Ramos (cell line): ENCODE measurements around the gene SLC4A2.

Experiments used
- in situ Hi-C: fragments of 300-500 bp; cut with MboI; formaldehyde crosslinking; loops from one replicate; pipeline ENCODE4 v1.14.3; 2022; ENCODE audit warnings: low sequenced_read_pairs; ENCODE audit not compliant: unreplicated experiment

The SLC4A2 gene

DNA sequence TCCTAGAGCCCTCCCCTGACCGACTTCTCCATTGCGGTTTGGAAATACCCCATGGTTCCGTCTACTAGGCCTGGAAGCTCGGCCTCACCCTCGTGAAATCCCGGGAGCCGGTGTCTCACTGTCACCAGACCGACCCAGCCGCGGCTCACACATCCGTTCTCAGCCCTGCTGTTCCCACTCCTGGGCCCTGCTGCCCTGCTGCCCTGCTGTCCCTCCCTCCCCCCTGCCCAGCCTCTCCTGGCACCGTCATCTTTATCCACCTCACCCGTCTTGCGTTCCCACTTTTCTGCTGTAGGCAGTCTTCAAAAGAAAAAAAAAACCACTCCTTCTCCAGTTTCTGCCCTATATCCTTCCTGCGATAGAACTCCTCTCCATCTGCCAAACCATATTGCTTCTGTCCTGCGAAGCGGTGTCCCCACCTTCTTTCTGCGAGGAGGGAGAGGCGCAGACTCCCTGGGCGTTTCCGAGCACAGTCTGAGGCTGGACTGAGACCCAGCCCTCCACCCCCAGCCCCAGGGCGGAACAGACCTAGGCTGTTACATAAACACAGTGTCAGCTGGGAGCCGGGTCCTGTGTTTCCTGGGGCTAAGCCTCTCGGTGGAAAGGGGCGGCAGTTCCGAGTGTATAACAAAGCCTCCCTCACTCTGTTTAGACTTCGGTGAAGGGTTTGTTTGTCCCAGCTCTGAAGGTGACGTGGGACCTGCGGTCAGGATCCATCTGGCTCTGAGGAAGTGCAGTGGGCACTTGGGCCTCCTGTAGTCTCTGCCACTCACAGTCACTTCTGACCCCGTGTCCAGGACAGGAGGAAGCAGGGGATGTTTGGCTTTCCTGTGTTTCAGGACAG lies 29.7 kb downstream of the SLC4A2 start:
- in situ Hi-C loops = no loop called here

- in situ Hi-C loops = no loop called here
Observed at GRCh38 chr7:151089893-151090730, 30.7 kb downstream of the SLC4A2 start.

GRCh38 chr7:151091003-151091402 lies 31.6 kb downstream of the SLC4A2 start:
- in situ Hi-C loops = no loop called here

DNA sequence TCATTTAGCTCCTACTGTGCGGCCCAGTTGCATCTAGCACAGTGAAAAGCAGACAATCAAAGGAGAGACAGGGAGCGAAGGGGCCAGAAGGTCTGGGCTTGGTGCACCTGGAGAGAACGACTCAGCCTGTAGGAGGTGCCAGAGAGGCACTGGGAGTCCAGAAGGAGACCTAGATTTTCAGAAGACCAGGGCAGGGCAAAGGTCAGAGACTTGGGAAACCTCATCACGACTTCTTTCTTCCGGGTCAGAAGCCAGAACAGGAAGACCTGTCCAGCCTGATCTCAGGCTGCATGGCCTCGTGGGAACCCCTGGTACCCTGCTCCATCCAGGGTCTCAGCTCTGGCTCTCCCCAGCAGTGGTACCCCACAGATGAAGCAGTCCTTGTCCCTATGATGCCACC lies 32.0 kb downstream of the SLC4A2 start:
- in situ Hi-C loops = no loop called here

DNA sequence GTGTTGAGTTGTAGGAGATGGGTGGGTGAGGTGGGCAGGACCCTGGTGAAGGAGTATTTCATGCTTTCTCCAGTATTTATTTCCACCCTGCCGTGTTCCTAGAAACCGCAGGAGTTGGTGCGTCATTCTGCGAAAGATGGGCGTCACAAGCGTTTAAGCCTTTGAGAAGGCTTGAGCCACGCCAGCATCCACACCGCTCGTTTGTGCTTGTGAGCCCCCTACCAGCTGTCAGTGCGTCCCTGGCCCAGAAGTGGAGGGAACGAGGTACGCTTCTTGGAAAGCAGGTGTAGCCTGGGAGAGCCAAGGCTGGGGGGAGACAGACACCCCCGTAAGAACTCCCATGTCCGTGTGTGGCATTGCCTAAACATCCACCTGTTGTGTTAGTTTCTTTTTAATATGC lies 32.6 kb downstream of the SLC4A2 start:
- in situ Hi-C loops = no loop called here

DNA sequence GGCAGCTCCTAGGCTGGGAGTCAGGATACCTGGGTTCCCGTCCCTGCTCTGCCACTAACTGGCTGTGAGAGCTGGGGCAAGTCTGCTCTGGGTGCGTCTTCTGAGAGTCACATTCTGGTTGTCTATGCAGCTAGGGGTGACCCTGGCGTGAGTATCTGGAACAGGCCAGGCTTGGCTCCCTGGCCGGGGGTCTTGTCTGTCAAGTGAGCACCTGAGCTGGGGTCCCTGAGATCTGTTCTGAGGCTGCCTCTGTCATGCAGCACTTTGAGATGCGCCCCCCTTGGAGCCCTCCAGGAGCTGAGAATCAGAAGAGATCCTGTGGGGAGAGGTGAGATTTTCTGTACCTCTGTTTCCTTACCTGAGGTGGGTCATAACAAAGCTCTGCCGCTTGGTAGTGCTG lies 34.4 kb downstream of the SLC4A2 start:
- in situ Hi-C loops = no loop called here

DNA sequence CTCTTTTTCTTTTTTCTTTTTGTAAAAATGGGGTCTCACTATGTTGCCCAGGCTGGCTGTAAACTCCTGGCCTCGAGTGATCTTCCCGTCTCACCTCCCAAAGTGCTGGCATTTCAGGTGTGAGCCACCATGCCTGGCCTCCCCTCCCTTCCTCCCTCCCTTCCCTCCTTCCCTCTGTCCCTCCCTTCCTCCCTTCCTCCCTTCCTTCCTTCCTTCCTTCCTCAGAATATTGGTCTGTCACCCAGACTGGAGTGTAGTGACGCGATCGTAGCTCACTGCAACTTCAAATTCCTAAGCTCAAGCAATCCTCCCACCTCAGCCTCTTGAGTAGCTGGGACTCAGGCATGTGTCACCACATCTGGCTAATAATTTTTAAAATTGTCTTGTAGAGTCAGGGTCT lies 35.3 kb downstream of the SLC4A2 start:
- in situ Hi-C loops = no loop called here

DNA sequence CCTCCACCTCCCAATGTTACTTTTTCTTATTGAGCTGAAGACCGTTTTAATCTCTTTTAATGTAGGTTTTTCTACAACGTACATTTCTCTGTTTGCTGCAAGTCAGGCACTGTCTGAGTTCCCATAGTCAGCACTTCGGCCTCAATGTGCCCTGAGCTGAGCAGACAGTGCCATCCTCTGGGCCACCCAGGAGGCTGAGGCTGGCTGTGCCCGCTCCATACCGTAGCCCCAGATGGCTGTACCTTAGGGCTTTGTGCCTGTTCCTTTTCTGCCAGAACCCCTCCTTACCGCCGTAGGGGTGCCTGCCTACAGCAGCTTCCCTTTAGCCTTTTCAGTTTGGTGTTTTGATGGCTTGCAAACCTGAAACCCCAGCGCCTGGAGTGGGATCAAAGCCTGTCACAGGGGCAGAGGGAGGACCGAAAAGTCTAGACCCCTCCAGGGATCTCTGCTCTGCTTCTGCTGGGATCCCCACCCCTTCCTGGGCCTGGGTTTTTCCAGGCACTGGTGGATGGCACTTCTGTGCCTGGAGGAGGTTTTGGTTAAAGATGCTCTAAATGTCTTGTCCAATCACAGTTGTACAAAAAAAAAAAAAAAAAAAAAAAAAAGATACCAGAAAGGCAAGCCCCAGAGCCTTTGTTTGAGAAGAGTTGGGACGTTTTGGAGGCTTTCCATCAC lies 35.9 kb downstream of the SLC4A2 start:
- in situ Hi-C loops = no loop called here

DNA sequence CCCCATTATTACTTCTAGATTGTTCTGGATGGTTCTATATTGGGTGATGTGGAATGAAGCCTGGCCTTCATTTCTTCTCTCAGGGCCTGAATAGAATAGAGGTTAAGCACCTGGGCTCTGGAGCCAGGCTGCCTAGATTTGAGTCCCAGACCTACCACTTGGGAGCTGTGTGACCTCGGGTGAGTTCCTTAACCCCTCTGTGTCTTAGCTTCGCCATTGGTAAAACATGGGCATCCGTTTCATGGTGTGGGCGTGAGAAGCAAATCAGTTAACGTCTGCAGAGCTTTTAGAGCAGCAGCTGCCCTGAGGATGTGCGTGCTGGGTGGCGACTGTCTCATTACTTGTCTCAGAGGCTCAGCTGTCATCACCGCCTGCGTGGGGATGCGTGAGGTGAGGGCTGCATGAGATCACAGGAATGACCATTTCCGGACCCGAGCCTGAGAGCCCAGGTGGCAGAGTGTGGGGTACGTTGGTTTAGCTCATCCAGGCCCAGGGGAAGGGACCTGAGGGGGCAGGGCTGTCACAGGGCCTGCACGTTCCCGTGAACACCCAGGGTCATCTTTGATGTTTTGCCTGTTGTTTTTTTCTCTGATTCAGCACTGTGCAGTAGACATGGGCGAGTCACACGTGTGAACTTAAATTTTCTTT lies 36.6 kb downstream of the SLC4A2 start:
- in situ Hi-C loops = no loop called here

GRCh38 chr7:151099486-151100211 lies 40.3 kb downstream of the SLC4A2 start:
- in situ Hi-C loops = loop anchor here (10.0 kb wide), 1 partner anchor 315 kb away; no protein-coding TSS in a partner anchor

DNA sequence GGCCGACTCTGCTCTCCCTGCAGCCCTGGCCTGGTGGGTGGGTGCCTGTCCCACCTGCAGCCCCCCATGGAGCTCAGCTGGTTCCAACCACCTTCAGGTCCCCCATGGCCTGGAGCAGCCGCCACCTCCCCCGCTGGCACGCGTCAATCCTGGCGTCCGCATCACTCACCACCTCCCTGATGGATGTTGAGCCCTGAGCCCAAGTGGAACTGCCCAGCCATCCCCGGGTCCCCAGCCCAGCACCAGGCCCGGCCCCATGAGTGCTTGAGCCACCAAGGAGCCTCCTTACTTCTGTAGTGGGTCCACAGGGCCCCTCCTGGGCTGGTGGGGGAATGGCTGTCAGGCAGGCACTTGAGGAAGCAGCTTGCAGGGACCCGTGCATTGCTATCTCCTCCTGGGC lies 41.5 kb downstream of the SLC4A2 start:
- in situ Hi-C loops = loop anchor here (10.0 kb wide), 1 partner anchor 316 kb away; no protein-coding TSS in a partner anchor

- in situ Hi-C loops = loop anchor here (10.0 kb wide), 1 partner anchor 317 kb away; no protein-coding TSS in a partner anchor
Observed at GRCh38 chr7:151101621-151102396, 42.4 kb downstream of the SLC4A2 start.

DNA sequence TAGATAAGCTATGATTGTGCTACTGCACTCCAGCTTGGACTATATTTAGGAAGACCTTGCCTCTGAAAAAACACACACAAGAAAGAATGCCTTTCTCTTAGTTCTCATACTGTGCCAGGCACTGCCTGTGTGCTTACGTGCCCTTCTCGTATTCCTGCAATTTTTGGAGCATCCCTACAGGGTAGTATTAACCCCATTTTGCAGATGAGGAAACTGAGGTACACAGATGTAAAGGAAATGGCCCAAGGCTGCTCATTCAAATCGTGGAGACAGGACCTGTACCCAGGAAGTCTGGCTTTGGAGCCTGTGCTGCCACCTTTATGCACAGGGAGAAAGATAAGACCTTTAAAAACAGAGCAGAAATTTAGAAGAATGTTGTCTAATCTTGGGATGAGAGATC lies 43.6 kb downstream of the SLC4A2 start:
- in situ Hi-C loops = loop anchor here (10.0 kb wide), 1 partner anchor 318 kb away; no protein-coding TSS in a partner anchor

GRCh38 chr7:151103973-151104372 lies 44.6 kb downstream of the SLC4A2 start:
- in situ Hi-C loops = loop anchor here (10.0 kb wide), 1 partner anchor 319 kb away; no protein-coding TSS in a partner anchor

- in situ Hi-C loops = loop anchor here (10.0 kb wide), 1 partner anchor 320 kb away; no protein-coding TSS in a partner anchor
Observed at GRCh38 chr7:151104411-151105235, 45.2 kb downstream of the SLC4A2 start.

DNA sequence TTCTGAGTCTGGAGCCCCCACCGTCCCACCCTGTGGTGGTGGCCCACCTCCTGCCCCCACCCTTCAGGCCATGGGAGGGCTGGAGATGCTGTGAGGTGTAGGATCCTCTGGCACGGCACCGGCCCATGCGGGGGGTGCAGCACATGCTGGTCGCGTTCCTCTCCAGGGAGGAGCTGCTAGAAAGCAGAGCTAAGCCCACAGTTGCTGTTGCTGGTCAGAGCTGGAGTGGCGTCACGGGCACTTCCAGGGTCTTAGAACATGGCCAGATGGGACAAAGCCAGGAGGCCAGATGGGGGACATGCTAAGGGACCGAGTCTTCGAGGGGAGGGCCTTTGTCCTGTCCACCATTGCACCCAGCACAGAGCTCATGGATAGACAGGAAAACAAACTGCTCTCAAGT lies 48.5 kb downstream of the SLC4A2 start:
- in situ Hi-C loops = loop anchor here (10.0 kb wide), 1 partner anchor 323 kb away; no protein-coding TSS in a partner anchor
